SU-DHL-6 (cell line): ENCODE measurements around the gene ING1.

Experiments
- CTCF ChIP-seq: fragments of 200-600 bp; sonication (generic); IDR thresholded peaks from one replicate; pipeline ENCODE4 v1.5.1; 2017; ENCODE audit warnings: antibody characterized with exemption, mild to moderate bottlenecking, low read length, moderate library complexity; ENCODE audit not compliant: insufficient read depth, poor library complexity, severe bottlenecking
- EZH2phosphoT487 ChIP-seq: fragments of 200-600 bp; sonication (generic), shearing (Covaris generic); conservative IDR thresholded peaks from 2 replicates; pipeline ENCODE4 v1.6.1; 2018; ENCODE audit warnings: mild to moderate bottlenecking, antibody characterized with exemption, low read length, moderate library complexity, mixed read lengths

GRCh38 chr13:110684388-110685056 lies 29.0 kb upstream of the ING1 start:
- TF ChIP-seq CTCF (no peak), EZH2phosphoT487 (no peak)
